Measurements from ENCODE around the gene CRYGN. TPM values are rescaled to one million over a fixed set of nuclear protein-coding genes. Genes with fewer than 3 reads are reported as not detected.
A peak's percentile ranks its signal among the peaks of the same experiment; 100 is the strongest.

The CRYGN gene
- total RNA-seq, 2 donors from 2014 or later, result 0.15 TPM; not detected in 1

DNA sequence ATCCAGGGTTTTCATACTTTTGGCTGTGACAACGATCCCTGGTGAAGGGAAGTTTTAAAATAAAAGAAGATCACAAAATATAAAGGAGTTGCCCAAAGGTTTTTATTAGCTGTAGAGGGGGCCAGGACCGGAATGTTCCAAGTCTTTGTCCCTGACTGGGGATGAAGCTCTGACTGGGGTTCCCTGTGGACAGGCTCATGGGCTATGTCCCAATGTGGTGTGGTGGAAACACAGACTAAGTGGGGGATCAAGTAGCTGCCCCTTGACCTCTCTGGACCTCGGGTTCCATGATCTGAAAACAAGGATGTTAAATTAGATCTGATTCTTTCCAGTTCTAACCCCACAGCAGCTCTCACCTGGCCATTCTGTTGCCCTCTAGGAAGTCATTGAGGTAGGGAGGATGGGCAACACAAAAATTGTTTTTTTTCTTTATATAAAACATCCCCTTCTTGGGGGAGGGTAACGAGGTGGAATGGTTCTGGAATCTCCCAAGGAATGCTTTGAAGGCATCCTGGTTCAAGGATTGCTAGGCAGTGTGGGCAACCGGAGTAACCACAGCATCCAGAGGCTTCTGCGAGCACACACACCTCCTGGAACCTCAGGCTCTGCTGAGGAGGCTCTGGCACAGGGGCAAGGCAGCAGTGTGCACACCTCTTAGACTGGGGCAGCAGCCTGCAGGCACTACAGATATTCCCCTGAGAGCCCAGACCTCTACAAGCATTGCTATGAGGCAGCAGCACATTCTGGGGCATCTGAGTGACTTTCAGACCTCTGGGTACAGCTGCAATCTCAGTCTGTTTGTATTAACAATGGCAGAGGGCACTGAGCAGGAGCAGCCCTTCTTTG is 21.4 kb upstream of the CRYGN start:
- intact Hi-C loops (cut with DNase I, micrococcal nuclease), result loop anchor here in 1 of 2 donors (10.0 kb wide), 1 partner anchor 53 kb away; the partner anchor contains the start of gene RHEB
- DNase-seq, result no peak
- ATAC-seq, result no peak

DNA sequence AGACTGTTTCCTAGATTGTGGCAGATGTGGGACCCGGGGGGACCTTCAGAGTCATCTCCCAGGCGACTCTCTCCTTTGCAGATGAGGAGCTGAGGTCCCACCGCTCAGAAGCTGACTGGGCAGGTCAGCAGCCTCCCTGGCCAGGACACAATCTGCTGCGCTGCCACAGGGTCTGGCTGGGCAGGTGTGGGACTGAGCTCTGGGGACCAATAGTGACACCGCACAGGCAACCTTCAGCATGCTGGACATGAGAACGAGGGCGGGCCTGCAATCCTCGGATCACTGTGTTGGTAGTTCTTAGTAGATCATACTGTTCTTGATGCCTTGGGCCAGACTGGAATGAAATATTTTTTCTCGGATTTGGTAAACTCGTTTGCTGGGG is 20.5 kb upstream of the CRYGN start:
- DNase-seq (no peak), ATAC-seq (peak; percentile 2)
- intact Hi-C loops (cut with DNase I, micrococcal nuclease), result loop anchor here in 1 of 2 donors (10.0 kb wide), 1 partner anchor 54 kb away; the partner anchor contains the start of gene RHEB

DNA sequence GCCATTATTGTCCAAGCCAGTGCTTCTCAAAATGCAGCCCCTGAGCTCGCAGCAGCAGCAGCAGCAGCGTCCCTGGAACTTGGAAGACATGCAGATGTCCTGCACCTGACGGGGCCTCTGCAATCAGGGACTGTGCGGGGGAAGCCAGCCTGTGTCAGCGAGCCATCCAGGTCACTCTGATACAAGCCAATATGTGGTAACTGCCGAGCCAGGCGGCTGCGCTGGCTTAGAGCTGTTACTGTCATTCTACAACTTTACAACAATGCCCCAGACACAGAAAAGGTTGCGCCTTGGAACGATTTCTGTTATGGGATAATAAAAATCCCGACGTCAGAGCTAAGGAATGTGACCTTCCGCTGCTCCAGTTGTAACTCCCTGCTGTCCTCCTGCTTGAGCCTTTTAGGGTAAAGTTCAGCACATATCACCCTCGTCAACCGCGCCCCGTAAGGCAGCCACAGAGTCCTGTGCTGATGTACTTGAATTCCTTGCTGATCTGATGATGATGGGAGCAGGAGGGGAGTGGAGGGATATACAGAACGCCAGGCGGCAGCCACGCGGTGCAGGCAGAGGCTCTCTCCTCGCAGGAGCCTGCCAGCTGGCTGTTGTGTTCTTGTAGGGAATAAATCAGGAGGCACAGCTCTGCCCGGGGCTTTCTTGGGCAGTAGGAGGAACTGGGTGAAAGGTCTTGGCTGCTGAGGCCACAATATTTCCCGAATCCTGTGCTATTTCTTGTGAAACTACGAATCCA is 20.0 kb upstream of the CRYGN start:
- intact Hi-C loops (cut with DNase I, micrococcal nuclease), result loop anchor here in 1 of 2 donors (10.0 kb wide), 1 partner anchor 55 kb away; the partner anchor contains the start of gene RHEB
- ATAC-seq (peak; percentile 92), DNase-seq (peak; percentile 72 to 91)

DNA sequence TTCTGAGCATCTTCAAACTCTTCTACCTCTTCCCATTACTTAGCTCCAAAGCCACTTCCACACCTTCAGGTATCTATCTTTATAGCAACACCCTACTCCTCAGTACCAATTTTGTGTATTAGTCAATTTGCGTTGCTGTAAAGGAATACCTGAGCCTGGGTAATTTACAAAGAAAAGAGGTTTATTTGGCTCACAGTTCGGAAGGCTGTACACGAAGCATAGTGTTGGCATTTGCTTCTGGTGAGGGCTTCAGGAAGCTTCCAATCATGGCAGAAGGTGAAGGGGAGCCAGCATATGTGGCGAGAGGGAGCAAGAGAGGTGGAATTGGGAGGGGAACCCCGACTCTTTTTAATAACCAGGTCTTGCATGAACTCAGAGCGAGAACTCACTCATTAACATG is 17.6 kb upstream of the CRYGN start:
- intact Hi-C loops (cut with DNase I, micrococcal nuclease), result no loop called here
- ATAC-seq (no peak), DNase-seq (no peak)

DNA sequence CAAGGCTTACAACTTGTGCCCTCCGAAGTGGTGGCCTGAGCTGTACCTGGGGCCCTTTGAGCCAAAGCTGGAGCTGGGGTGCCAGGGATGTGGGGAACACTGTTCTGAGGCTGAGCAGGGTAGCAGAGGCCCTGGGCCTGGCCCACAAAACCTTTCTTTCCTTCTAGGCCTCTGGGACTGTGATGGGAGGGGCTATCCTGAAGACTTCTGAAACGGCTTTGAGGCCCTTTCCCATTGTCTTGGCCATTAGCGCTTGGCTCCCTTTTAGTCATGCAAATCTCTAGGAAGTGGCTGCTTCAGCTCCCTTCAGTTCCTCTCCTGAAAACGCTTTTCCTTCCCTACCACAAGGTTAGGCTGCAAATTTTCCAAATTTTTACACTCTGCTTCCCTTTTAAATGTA is 16.8 kb upstream of the CRYGN start:
- intact Hi-C loops (cut with DNase I, micrococcal nuclease), result no loop called here
- ATAC-seq (no peak), DNase-seq (no peak)

DNA sequence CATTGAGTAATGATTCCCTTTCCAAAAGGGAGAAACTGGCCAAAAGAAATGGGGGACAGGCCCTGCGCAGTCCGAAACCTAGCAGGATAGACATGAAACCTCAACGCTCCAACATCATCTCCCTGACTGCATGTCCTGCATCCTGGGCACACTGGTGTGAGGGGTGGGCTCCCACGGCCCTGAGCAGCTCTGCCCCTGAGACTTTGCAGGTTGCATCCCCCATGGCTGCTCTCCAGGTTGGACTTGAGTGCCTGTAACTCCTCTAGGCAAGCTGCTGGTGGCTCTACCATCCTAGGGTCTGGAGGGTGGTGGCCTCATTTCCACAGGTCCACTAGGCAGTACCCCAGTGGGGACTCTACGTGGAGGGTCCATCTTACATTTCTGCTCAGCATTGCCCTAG is 16.3 kb upstream of the CRYGN start:
- DNase-seq (no peak), ATAC-seq (no peak)
- intact Hi-C loops (cut with DNase I, micrococcal nuclease), result no loop called here

DNA sequence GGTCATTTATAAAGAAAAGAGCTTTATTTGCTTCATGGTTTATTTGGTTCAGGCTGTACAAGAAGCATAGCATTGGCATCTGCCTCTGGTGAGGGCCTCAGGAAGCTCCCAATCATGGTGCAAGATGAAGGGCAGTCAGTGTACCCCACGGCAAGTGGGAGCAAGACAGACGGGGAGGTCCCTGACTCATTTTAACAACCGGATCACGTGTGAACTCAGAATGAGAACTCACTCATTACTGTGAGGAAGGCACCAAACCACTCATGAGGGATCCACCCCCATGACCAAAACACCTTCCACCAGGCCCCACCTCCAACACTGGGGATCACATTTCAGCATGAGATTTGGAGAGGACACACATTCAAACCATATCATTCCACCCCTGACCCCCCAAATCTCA is 15.7 kb upstream of the CRYGN start:
- no peak for ATAC-seq
- intact Hi-C loops (cut with DNase I, micrococcal nuclease), result no loop called here
- no peak for DNase-seq

DNA sequence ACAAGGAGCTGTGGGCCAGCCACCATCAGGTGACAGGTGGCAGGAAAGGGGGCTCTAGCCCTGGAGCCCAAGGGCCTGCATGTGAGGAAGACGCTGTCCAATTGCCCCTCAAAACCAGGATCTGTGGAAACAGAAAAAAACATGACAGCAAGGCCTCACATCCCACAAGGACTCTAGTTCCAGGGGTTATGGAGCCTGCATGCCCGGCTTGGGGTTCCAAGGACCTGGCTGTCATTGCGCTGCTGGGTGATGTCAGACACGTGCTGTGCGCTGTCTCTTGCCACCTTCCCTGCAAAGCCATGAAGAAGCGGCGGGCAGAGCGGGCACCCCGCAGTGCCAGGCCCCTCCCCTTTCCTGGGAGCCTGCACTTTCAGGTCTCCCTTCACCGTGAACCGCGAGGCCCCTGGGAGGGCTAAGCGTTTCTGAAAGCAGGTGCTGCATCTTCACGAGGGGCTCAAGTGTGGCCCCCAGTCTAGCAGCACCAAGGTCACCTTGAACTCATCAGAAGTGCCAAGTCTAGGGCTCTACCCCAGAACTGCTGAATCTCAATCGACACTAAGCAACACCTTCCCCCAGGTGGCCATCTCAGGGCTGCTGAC is 15.1 kb upstream of the CRYGN start:
- no peak for DNase-seq
- ATAC-seq, result no peak
- intact Hi-C loops (cut with DNase I, micrococcal nuclease), result no loop called here

DNA sequence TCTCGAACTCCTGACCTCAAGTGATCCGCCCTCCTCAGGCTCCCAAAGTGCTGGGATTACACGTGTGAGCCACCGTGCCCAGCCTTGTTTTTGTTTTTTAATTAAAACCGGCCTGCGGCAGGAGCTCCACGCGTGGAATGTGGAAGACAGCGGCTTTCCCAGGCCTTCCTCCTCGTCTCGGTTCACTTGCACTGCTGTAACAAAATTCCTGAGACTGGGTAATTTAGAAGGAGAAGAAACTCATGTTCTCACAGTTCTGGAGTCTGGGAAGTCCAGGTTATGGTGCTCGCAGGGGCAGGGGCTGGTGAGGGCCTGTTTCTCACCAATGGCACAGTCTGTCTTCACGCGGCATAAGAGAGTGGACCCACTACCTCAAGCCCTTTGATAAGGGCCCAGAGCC is 14.4 kb upstream of the CRYGN start:
- no peak for ATAC-seq
- intact Hi-C loops (cut with DNase I, micrococcal nuclease), result no loop called here

DNA sequence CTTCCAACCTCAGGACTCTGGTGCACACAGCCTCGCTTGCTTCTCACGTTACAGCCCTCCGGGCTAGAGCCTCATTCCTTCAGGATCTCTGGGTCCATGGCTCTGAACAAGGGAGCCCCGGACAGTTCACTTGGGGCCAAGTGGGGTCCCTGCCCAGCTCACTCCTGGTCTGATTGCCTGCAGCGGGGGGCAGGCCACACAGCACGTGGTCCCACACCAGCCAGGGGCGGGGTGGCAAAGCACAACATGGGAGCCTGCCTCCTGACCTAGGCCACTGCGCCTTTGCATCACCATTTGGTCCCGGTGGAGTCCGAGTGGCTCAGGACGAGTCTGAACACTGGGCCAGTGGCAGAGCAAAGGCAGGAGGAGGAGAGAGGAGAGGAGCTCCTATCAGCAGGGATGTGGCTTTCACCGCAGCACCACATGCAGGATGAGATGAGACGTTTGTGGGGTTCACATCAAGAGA is 13.4 kb upstream of the CRYGN start:
- ATAC-seq (no peak), DNase-seq (no peak)
- intact Hi-C loops (cut with DNase I, micrococcal nuclease), result no loop called here

More for the DNA sequence above, 14.4 kb upstream of the CRYGN start:
- DNase-seq, result no peak

DNA sequence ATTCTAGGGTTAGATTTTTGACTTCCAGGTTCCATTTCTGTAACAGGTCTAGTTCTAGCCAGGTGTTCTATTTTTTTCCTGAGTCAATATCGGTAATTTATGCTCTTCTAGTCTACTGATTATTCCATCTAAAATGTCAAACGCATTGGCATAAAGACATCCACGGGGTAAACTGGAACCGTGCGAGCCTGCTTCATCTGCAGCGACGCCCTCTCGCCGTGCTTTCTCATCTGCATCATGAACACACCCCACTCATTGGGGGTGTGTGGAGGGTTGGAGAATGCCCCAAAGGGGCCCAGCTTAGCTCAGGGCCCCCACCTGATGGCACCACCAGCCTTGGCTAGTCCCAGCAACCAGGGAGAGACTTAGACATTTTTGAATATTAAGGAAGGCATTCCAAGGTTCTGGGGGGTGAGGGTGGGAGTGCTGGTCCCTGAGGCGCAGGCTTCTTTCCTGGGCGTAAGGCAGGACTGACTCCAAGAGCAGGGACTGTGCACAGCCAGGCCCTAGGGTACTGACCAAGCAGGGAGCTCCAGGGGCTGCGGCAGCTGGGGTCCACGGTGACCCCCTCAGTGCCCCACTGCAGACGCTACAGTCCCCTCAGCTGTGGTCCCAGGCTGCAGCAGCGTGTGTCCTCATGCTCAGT is 12.9 kb upstream of the CRYGN start:
- ATAC-seq, result no peak
- intact Hi-C loops (cut with DNase I, micrococcal nuclease), result no loop called here
- no peak for DNase-seq

DNA sequence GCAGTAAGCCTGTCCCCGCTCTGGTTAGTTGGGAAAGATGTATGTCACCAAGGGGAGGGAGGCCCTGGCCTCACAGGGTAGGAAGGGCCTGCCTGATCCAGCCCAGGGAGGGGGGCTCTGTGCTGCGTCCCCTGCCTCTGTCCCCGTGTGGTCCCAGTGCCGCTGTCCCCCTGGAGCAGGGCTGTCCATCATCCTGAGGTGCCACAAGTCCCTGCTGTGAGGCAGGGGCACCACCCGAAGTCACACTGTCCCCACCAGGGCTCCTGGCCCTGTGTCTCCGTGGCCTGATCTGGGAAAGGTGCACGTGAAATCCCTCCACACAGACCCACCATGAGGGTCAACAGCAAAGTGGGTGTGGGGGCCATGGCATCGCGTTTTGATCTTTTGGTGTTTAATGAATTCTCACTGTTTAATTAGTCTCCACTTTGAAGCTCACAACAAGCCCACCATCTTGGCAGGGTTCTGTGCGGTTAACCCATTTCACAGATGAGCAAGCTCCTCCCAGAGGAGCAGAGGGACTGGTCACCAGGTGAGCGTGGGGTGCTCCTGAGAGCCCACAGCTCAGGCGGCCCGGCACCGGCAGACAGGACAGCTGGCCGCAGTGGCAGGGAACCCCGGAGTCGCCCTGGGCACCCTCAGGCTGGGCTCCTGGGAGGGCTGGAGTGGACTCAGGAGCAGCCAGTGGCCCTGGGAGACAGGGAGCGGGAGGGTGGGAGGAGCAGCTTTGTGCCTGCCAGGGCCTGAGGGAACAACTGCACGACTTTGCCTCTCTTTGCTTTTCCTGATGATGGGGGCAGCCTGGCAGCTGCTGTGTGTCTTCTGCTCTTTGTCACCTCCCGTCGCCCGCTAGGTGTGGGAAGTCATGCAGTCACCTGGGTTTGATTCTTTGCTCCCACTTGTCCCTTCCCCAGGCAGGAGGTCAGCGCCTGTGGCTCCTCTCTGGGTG is 12.0 kb upstream of the CRYGN start:
- ATAC-seq (no peak), DNase-seq (no peak)
- intact Hi-C loops (cut with DNase I, micrococcal nuclease), result no loop called here

DNA sequence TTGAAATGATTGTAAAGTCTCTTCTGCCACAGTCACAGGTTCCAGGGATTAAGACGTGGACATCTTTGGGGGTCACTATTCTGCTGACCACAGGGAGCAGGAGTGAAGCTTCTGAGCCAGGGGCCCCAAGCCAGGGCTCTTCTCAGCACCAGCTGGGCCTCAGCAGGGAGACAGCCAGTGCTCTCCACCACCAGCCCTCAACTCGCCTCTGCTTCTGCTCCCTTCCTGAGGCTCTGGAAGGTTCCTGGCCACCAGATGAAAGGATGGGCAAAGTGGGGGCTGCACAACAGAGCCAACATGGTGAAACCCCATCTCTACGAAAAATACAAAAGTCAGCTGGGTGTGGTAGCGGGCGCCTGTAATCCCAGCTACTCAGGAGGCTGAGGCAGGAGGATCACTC is 11.2 kb upstream of the CRYGN start:
- ATAC-seq, result no peak
- intact Hi-C loops (cut with DNase I, micrococcal nuclease), result no loop called here
- DNase-seq, result no peak

DNA sequence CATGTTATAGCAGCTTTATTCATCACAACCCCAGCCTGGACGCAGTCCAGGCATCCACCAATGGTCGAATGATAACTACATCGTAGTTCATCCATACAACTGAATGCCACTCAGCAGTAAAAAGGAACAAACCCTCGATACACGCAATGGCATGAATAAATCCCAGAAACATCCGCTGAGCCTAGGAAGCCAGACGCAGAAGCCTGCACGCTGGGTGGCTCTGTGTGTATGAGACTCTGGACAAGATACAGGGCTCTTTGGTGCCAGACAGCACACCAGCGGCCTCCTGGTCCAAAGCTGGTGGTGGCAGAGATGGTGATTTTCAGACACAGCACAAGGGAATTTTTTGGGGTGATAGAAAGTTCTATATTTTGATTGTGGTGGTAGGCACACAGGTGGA is 10.0 kb upstream of the CRYGN start:
- ATAC-seq, result no peak
- no peak for DNase-seq
- intact Hi-C loops (cut with DNase I, micrococcal nuclease), result loop anchor here in 1 of 2 donors (2.0 kb wide), 1 partner anchor 81 kb away; no protein-coding TSS in a partner anchor

DNA sequence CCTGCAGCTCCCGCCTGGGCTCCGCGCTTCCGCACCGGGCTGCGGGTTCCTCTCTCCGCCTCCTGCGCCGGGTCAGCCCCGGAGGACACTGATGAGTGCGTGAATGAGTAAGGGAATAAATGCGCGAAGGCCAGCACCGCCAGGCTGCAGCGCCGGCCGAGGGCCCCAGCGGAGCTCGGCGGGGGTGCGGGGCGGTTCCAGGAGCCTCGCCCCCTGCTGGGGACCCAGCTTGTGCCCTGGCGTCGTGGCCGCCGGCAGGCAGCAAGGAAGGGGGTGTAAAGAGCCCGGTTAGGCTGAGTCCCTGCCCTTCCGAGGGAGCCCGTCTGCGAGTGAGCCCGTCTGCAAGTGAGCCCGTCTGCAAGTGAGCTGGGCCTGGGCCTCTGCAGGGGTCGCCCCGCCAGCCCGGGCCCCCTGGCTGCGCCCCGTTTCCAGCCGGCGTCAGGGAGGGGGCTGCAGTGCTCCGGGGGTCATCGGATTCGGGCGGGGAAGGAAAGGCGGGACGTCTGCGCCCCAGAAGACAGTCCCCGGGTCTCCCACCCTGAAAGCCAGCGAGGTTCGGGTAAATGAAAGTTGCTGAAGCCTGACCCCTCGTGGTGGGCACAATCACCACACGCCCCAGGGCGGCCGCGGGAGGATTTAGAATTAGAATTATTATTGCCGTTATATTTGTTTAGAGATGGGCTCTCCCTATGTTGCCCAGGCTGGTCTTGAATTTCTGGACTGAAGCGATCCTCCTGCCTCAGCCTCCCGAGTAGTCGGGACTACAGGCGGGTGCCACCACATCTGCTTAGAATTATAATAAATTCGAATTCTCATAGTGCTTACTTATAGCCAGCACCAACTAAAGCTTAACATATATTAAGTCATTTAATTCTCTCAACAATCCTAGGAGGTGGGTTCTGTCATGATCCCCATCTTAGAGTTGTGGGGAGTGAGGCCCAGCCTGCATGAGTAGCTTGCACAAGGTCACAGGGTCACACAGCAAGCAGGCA is 8.6 kb upstream of the CRYGN start:
- ATAC-seq, result peak; percentile 91
- intact Hi-C loops (cut with DNase I, micrococcal nuclease), result loop anchor here in 1 of 2 donors (2.0 kb wide), 1 partner anchor 80 kb away; no protein-coding TSS in a partner anchor
- peak in 1 of 2 donors; percentile 76 for DNase-seq

DNA sequence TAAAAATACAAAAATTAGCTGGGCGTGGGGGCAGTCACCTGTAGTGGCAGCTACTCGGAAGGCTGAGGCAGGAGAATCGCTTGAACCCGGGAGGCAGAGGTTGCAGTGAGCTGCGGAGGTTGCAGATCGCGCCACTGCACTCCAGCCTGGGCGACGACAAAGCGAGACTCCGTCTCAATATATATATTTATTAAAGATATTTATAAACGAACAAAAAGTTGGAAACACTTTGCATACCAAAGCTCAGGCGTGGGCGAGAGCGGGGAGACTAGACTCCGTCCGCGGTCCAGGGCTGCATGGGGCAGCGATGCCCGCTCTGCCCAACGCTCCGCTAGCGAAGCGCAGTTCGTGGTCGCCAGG is 7.9 kb upstream of the CRYGN start:
- no peak for ATAC-seq
- intact Hi-C loops (cut with DNase I, micrococcal nuclease), result loop anchor here in 1 of 2 donors (2.0 kb wide), 1 partner anchor 79 kb away; no protein-coding TSS in a partner anchor

DNA sequence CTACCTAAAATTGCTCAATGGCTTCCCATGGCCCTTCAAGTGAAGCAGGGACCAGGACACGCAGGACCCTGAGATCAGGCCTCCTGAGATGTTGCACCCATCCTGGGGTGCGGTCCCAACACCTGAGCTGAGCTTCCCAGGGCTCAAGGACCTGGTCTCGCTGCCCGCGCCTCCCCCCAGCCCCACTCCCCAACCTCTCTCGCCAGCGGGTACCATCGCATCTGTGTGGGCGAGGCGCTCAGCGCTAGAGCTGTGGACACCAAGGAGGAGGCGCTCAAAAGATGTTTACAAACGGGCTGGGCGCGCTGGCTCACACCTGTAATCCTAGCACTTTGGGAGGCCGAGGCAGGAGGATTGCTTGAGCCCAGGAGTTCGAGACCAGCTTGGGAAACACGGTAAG is 7.4 kb upstream of the CRYGN start:
- no peak for ATAC-seq
- DNase-seq, result no peak
- intact Hi-C loops (cut with DNase I, micrococcal nuclease), result no loop called here

More for the DNA sequence above, 7.9 kb upstream of the CRYGN start:
- DNase-seq, result no peak
